GM12878 (cell line): ENCODE data around the gene COL16A1. TPM values are rescaled to one million over a fixed set of nuclear protein-coding genes. Genes with fewer than 3 reads are reported as not detected.

Experiments used
- ATAC-seq: fragments of 200-7000 bp; cut with Tn5 transposase; 3 replicates; pipeline ENCODE4 v1.9.1; 2020; ENCODE audit warnings: mild to moderate bottlenecking, moderate library complexity
- BruUV-seq: library from RNA; stranded (reverse); fragments of 400-500 nt; replicated peaks from 2 replicates; lab custom pipeline; 2021; lab: Mats Ljungman, UMichigan
- CTCF ChIA-PET: fragments of 300-600 bp; sonication (Branson Sonifier 250); formaldehyde crosslinking; extraction: SDS; loops from one replicate; lab custom pipeline; 2021; ENCODE audit warnings: inconsistent platforms; lab: Yijun Ruan, JAX
- POLR2A ChIA-PET: fragments of 350-600 bp; formaldehyde crosslinking; extraction: SDS; loops from one replicate; lab custom pipeline; 2021; ENCODE audit warnings: inconsistent platforms; lab: Charles Lee
- RAD21 ChIA-PET: fragments of 300-600 bp; sonication (Branson Sonifier 250); formaldehyde crosslinking; loops from one replicate; lab custom pipeline; 2023; ENCODE audit warnings: antibody characterized with exemption; ENCODE audit not compliant: unreplicated experiment; lab: Charles Lee
- SMC1A ChIA-PET: fragments of 300-600 bp; sonication (Branson Sonifier 250); formaldehyde crosslinking; loops from one replicate; lab custom pipeline; 2023; ENCODE audit not compliant: unreplicated experiment, uncharacterized antibody; lab: Charles Lee
- DNase-seq: peaks from one replicate; pipeline ENCODE4 v3.0.0-alpha.2; 2011; ENCODE audit warnings: low read depth, low spot score
- FAIRE-seq: peaks from 3 replicates; lab custom pipeline; 2011; peaks lifted over from hg19 to GRCh38; lab: Jason Lieb, UNC
- H2AFZ ChIP-seq: 2 replicates; pipeline ENCODE4 v1.6.0; 2011; ENCODE audit warnings: low read depth, low read length, control low read depth; ENCODE audit not compliant: control insufficient read depth
- H3K27ac ChIP-seq: 2 replicates; pipeline ENCODE4 v1.5.1; 2011; ENCODE audit warnings: control low read depth; ENCODE audit not compliant: control insufficient read depth, insufficient read depth
- H3K27me3 ChIP-seq, 2 experiments: replicated peaks in 1 of 2; 2 replicates each; pipeline versions ENCODE4 v1.6.0 to v1.6.1; 2011; ENCODE audit warnings: low read length in 1 of 2; ENCODE audit not compliant: control insufficient read depth in 2 of 2, insufficient read depth in 2 of 2
- H3K36me3 ChIP-seq, 2 experiments: 2 replicates each; pipeline ENCODE4 v1.5.1; 2011; ENCODE audit warnings: low read length in 1 of 2; ENCODE audit not compliant: control insufficient read depth in 2 of 2, insufficient read depth in 2 of 2
- H3K4me1 ChIP-seq: 2 replicates; pipeline ENCODE4 v1.6.1; 2011; ENCODE audit warnings: mild to moderate bottlenecking, low read length, moderate library complexity, mixed read lengths; ENCODE audit not compliant: control insufficient read depth, insufficient read depth
- H3K4me2 ChIP-seq: 2 replicates; pipeline ENCODE4 v1.6.0; 2011; ENCODE audit warnings: control low read depth; ENCODE audit not compliant: control insufficient read depth, insufficient read depth
- H3K4me3 ChIP-seq: fragments of 200-600 bp; sonication (generic); 2 replicates; pipeline ENCODE4 v1.5.1; 2016
- H3K79me2 ChIP-seq: 2 replicates; pipeline ENCODE4 v1.6.0; 2011; ENCODE audit warnings: low read length; ENCODE audit not compliant: control insufficient read depth, insufficient read depth
- H3K9ac ChIP-seq: 2 replicates; pipeline ENCODE4 v1.8.0; 2011; ENCODE audit warnings: low read length, control low read depth, mixed read lengths; ENCODE audit not compliant: control insufficient read depth, insufficient read depth
- H3K9me3 ChIP-seq: replicated peaks from 3 replicates; pipeline ENCODE4 v1.5.1; 2011; ENCODE audit warnings: mild to moderate bottlenecking, low read length; ENCODE audit not compliant: control insufficient read depth, insufficient read depth
- H4K20me1 ChIP-seq: 2 replicates; pipeline ENCODE4 v1.6.0; 2011; ENCODE audit not compliant: control insufficient read depth, insufficient read depth
- ATF3 ChIP-seq: IDR thresholded peaks from 2 replicates; pipeline ENCODE4 v1.6.1; 2011; ENCODE audit warnings: low read depth, mild to moderate bottlenecking, low read length, moderate library complexity, borderline replicate concordance; ENCODE audit errors: extremely low read depth
- BCL11A ChIP-seq: IDR thresholded peaks from 2 replicates; pipeline ENCODE4 v1.6.1; 2011; ENCODE audit warnings: low read depth, low read length
- CREM ChIP-seq: IDR thresholded peaks from 2 replicates; pipeline ENCODE4 v1.6.1; 2014; ENCODE audit warnings: antibody characterized with exemption, low read depth
- FOS ChIP-seq: IDR thresholded peaks from 3 replicates; pipeline ENCODE4 v1.6.1; 2011; ENCODE audit warnings: borderline replicate concordance; ENCODE audit not compliant: insufficient read length; ENCODE audit errors: extremely low read depth
- IRF3 ChIP-seq: fragments of 450-650 bp; IDR thresholded peaks from 2 replicates; pipeline ENCODE4 v1.6.1; 2014; ENCODE audit warnings: mild to moderate bottlenecking
- KDM1A ChIP-seq: fragments of 200-600 bp; sonication (generic); IDR thresholded peaks from 2 replicates; pipeline ENCODE4 v1.6.1; 2016; ENCODE audit warnings: borderline replicate concordance
- NR2C2 ChIP-seq: IDR thresholded peaks from 2 replicates; pipeline ENCODE4 v1.6.1; 2011; ENCODE audit warnings: borderline replicate concordance, low read depth; ENCODE audit not compliant: control insufficient read depth, insufficient read length
- PKNOX1 ChIP-seq: fragments of 450-650 bp; IDR thresholded peaks from 2 replicates; pipeline ENCODE4 v1.6.1; 2016; ENCODE audit warnings: mild to moderate bottlenecking
- POLR2AphosphoS2 ChIP-seq: IDR thresholded peaks from 2 replicates; pipeline ENCODE4 v1.6.1; 2011; ENCODE audit warnings: low read depth, mild to moderate bottlenecking, low read length, improper control_type of control experiment, moderate library complexity
- RAD21 ChIP-seq: IDR thresholded peaks from 2 replicates; pipeline ENCODE4 v1.6.1; 2011; ENCODE audit warnings: mild to moderate bottlenecking, low read depth, low read length, moderate library complexity; ENCODE audit not compliant: insufficient read depth
- SIN3A ChIP-seq: IDR thresholded peaks from 2 replicates; pipeline ENCODE4 v1.6.1; 2012; ENCODE audit warnings: low read depth, low read length, improper control_type of control experiment
- SRF ChIP-seq, 2 experiments: IDR thresholded peaks; 2 replicates each; pipeline ENCODE4 v1.6.1; 2011; ENCODE audit warnings: low read depth in 2 of 2, low read length in 2 of 2, mild to moderate bottlenecking in 1 of 2, moderate library complexity in 1 of 2
- ZBTB11 ChIP-seq: fragments of 450-650 bp; formaldehyde crosslinking; IDR thresholded peaks from 2 replicates; pipeline ENCODE4 v1.5.0; 2022; ENCODE audit warnings: mild to moderate bottlenecking, missing genetic modification characterization
- ZNF622 ChIP-seq: fragments of 450-650 bp; IDR thresholded peaks from 2 replicates; pipeline ENCODE4 v1.6.1; 2017; ENCODE audit warnings: mild to moderate bottlenecking, inconsistent platforms
- WGBS: methylation state at CpG from one replicate; pipeline ENCODE4 v1.1.6; 2016; ENCODE audit warnings: low lambda C conversion rate; ENCODE audit not compliant: insufficient replicate concordance, insufficient coverage; ENCODE audit errors: missing lambda C conversion rate; 5-methylcytosine and 5-hydroxymethylcytosine counted together
- in situ Hi-C: fragments of 300-500 bp; cut with MboI; formaldehyde crosslinking; loops from 9 replicates; pipeline ENCODE4 v1.14.3; 2018; ENCODE audit warnings: mixed read lengths
- intact Hi-C: fragments of 100-400 bp; cut with micrococcal nuclease; formaldehyde crosslinking; loops from one replicate; pipeline ENCODE4 v1.14.2; 2022; ENCODE audit not compliant: unreplicated experiment
- polyA plus RNA-seq, 11 experiments: library from polyadenylated mRNA; depleted of rRNA in 4 of 11; unstranded in 6 of 11; stranded (reverse) in 5 of 11; fragments of >200 nt; fragmentation: Nextera tagmentation in 4 of 11; fragmentation: Illumina TruSeq in 1 of 11; extraction: Ambion mirVana in 4 of 11; extraction: Trizol in 1 of 11; gene quantifications; 1 replicate in 1 of 11; 2 replicates in 10 of 11; pipeline versions ENCODE4 v1.2.1 to v1.2.3, GENCODE V29; 2011 to 2016; ENCODE audit warnings: inconsistent platforms in 2 of 11, missing spikeins in 2 of 11, low read depth in 1 of 11
- total RNA-seq, 4 experiments: library from RNA; depleted of rRNA in 3 of 4; stranded (reverse); fragments of >200 nt in 3 of 4; fragmentation: Illumina TruSeq in 1 of 4; extraction: Trizol in 1 of 4; gene quantifications; 2 replicates each; pipeline versions ENCODE4 v1.2.1 to v1.2.3, GENCODE V29; 2013 to 2021
- TF ChIP-seq, protein P1 (sequence below): fragments of 450-650 bp; IDR thresholded peaks from 2 replicates; pipeline ENCODE4 v1.6.1; 2018; ENCODE audit warnings: mild to moderate bottlenecking, low read depth, moderate library complexity; ENCODE audit not compliant: partially characterized antibody

The COL16A1 gene
- total and polyA plus RNA-seq, 10 of the 15 experiments (the other 5 are each of a cell fraction or from before 2014, with no cell fraction given), result 0.02 to 3.7 (median 0.59) TPM

DNA sequence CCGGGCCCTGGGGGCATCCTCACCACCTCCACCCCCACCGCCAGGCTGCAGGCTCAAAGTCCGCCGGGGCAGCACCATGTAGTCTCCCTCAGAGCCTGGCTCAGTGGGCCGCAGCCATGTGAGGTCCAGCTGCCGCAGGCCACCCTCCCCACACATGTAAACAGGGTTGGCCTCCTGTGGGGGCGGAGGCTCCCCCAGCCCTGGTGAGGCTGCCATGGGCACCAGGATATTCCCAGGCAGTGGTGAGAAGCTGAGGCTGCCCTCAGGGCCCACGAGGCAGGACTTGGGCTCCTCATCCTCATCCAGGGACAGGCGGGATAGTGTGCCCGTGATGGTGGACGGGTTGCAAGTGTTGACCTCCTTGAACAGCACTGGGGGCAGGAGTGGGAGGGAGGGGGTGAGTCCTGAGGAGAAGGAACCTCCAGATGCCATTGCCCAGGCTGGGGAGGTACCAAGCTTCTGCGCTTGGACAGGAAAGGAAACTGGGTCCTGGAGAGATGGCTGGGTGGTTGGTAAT is 27.3 kb upstream of the COL16A1 start:
- BruUV-seq, result no TSS peak
- intact Hi-C loops, result no loop called here
- no peak overlapping the region for H3K9ac ChIP-seq
- H2AFZ ChIP-seq, result no peak overlapping the region
- no peak overlapping the region for H3K4me3 ChIP-seq
- WGBS, result 33% methylated on average over 11 of the region's 12 CpGs
- no peaks in the 10 kb centered on the region for H3K36me3 ChIP-seq
- FAIRE-seq (no peak), ATAC-seq (no peak), DNase-seq (no peak)
- CTCF ChIA-PET, result no interaction called here
- H3K27ac ChIP-seq, result no peak overlapping the region
- no peak overlapping the region for H3K4me2 ChIP-seq
- in situ Hi-C loops, result no loop called here
- RAD21 ChIA-PET, result no interaction called here
- POLR2A ChIA-PET, result no interaction called here
- TF ChIP-seq ATF3 (no peak), SRF (IDR thresholded peaks at IDR 0.05; ENCODE audit: low read depth in 2 of 2, low read length in 2 of 2) (no peak), POLR2AphosphoS2 (no peak), NR2C2 (no peak), SIN3A (no peak), RAD21 (no peak), KDM1A (no peak), CREM (no peak), IRF3 (no peak), ZBTB11 (CRISPR knock-in tag) (no peak), FOS (no peak), PKNOX1 (no peak), ZNF622 (no peak), BCL11A (no peak)
- TF ChIP-seq, protein P1, sequence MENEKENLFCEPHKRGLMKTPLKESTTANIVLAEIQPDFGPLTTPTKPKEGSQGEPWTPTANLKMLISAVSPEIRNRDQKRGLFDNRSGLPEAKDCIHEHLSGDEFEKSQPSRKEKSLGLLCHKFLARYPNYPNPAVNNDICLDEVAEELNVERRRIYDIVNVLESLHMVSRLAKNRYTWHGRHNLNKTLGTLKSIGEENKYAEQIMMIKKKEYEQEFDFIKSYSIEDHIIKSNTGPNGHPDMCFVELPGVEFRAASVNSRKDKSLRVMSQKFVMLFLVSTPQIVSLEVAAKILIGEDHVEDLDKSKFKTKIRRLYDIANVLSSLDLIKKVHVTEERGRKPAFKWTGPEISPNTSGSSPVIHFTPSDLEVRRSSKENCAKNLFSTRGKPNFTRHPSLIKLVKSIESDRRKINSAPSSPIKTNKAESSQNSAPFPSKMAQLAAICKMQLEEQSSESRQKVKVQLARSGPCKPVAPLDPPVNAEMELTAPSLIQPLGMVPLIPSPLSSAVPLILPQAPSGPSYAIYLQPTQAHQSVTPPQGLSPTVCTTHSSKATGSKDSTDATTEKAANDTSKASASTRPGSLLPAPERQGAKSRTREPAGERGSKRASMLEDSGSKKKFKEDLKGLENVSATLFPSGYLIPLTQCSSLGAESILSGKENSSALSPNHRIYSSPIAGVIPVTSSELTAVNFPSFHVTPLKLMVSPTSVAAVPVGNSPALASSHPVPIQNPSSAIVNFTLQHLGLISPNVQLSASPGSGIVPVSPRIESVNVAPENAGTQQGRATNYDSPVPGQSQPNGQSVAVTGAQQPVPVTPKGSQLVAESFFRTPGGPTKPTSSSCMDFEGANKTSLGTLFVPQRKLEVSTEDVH, result no peak
- SMC1A ChIA-PET, result no interaction called here
- H4K20me1 ChIP-seq, result no peaks in the 10 kb centered on the region
- no peaks in the 10 kb centered on the region for H3K79me2 ChIP-seq
- no peaks in the 10 kb centered on the region; a peak in 2 of 4 replicates for H3K27me3 ChIP-seq
- no peaks in the 10 kb centered on the region for H3K4me1 ChIP-seq
- no peaks in the 10 kb centered on the region for H3K9me3 ChIP-seq
